ENCODE measurements around the gene GPR78. TPM values are rescaled to one million over a fixed set of nuclear protein-coding genes. Genes with fewer than 3 reads are reported as not detected.
"Not testable (repeated sequence)": the region's sequence is repeated elsewhere in the genome, so short reads cannot be mapped to it uniquely, and the experiment has no call there.

GPR78 gene
- polyA plus RNA-seq, 1 donor, result 0.75 TPM

GRCh38 chr4:8618421-8618820, 38.2 kb downstream of the GPR78 start:
- DNase-seq, result no peak

GRCh38 chr4:8618961-8619720, 38.9 kb downstream of the GPR78 start:
- no peak for DNase-seq

GRCh38 chr4:8621135-8621534, 40.9 kb downstream of the GPR78 start:
- DNase-seq, result not testable (repeated sequence)

- DNase-seq, result not testable (repeated sequence)
Observed at GRCh38 chr4:8624601-8625272, 44.5 kb downstream of the GPR78 start.

- DNase-seq, result not testable (repeated sequence)
Observed at GRCh38 chr4:8630240-8630905, 50.2 kb downstream of the GPR78 start.

- DNase-seq, result not testable (repeated sequence)
Observed at GRCh38 chr4:8631896-8632295, 51.7 kb downstream of the GPR78 start.

- not testable (repeated sequence) for DNase-seq
Observed at GRCh38 chr4:8634773-8635172, 54.6 kb downstream of the GPR78 start.

GRCh38 chr4:8635897-8636554, 55.8 kb downstream of the GPR78 start:
- DNase-seq, result not testable (repeated sequence)

Other genes with a start within 250 kb of the GPR78 start
- gene ACOX3, start 139.7 kb upstream of the GPR78 start, polyA plus RNA-seq (ENCODE audit: insufficient read length), result 15.2 TPM
- gene TRMT44, start 139.6 kb upstream of the GPR78 start, polyA plus RNA-seq (ENCODE audit: insufficient read length), result 12.2 TPM
- 6.0 TPM for gene CPZ, start 12.4 kb downstream of the GPR78 start, polyA plus RNA-seq (ENCODE audit: insufficient read length)